HG03558 (cell line): Measurements from ENCODE around the gene BLNK.

Experiments
- ATAC-seq: cut with Tn5 transposase; IDR thresholded peaks from one replicate; pipeline ENCODE4 v1.9.1; 2021; ENCODE audit warnings: moderate number of reproducible peaks; ENCODE audit not compliant: unreplicated experiment; ENCODE audit errors: extremely low read depth

BLNK gene

GRCh38 chr10:96289218-96289910, 18.0 kb upstream of the BLNK start:
- no peak for ATAC-seq

- peak; percentile 46 for ATAC-seq
These were observed 16.8 kb upstream of the BLNK start for GRCh38 chr10:96288151-96288621.

- peak; percentile 44 for ATAC-seq
These were observed 16.2 kb upstream of the BLNK start for GRCh38 chr10:96287392-96288105.

GRCh38 chr10:96285331-96285752, 14.0 kb upstream of the BLNK start:
- no peak for ATAC-seq

GRCh38 chr10:96283756-96284155, 12.4 kb upstream of the BLNK start:
- ATAC-seq = no peak

- no peak for ATAC-seq
These were observed 12.0 kb upstream of the BLNK start for GRCh38 chr10:96283351-96283750.

GRCh38 chr10:96281444-96282029, 10.2 kb upstream of the BLNK start:
- no peak for ATAC-seq

- ATAC-seq = no peak
These were observed 9.5 kb upstream of the BLNK start for GRCh38 chr10:96280859-96281258.

- ATAC-seq = no peak
These were observed 7.8 kb upstream of the BLNK start for GRCh38 chr10:96279191-96279641.

GRCh38 chr10:96276831-96277230, 5.5 kb upstream of the BLNK start:
- no peak for ATAC-seq

GRCh38 chr10:96276426-96276825, 5.1 kb upstream of the BLNK start:
- ATAC-seq = no peak

- no peak for ATAC-seq
These were observed 4.5 kb upstream of the BLNK start for GRCh38 chr10:96275685-96276418.

GRCh38 chr10:96272316-96273280, 1.2 kb upstream of the BLNK start:
- ATAC-seq = no peak

GRCh38 chr10:96270571-96270970, 798 bp downstream of the BLNK start:
- no peak for ATAC-seq

GRCh38 chr10:96269438-96270300, 1.7 kb downstream of the BLNK start:
- no peak for ATAC-seq

GRCh38 chr10:96268341-96268909, 2.9 kb downstream of the BLNK start:
- ATAC-seq = no peak

- no peak for ATAC-seq
These were observed 4.1 kb downstream of the BLNK start for GRCh38 chr10:96267234-96267705.

- no peak for ATAC-seq
These were observed 5.1 kb downstream of the BLNK start for GRCh38 chr10:96266118-96266770.
